Chondrocyte (in vitro differentiated cells): ENCODE results near the gene MATCAP1. TPM values are rescaled to one million over a fixed set of nuclear protein-coding genes. Genes with fewer than 3 reads are reported as not detected.

Experiments
- DNase-seq: peaks from one replicate; pipeline ENCODE4 v3.0.0; 2021; ENCODE audit warnings: mixed read lengths, low spot score
- H3K27ac Mint-ChIP-seq: one replicate; pipeline ENCODE4 v1.8.0; 2021; ENCODE audit warnings: mild to moderate bottlenecking, moderate library complexity, mixed read lengths; ENCODE audit not compliant: unreplicated experiment
- H3K27me3 Mint-ChIP-seq: 2 replicates; pipeline ENCODE4 v1.8.0; 2021; ENCODE audit warnings: low read depth, mixed read lengths
- H3K36me3 Mint-ChIP-seq: 2 replicates; pipeline ENCODE4 v1.8.0; 2021; ENCODE audit warnings: low read depth, mixed read lengths
- H3K4me1 Mint-ChIP-seq: 2 replicates; pipeline ENCODE4 v1.8.0; 2021; ENCODE audit warnings: low read depth, mild to moderate bottlenecking, mixed read lengths
- H3K4me3 Mint-ChIP-seq: one replicate; pipeline ENCODE4 v1.8.0; 2021; ENCODE audit warnings: mild to moderate bottlenecking, moderate library complexity, mixed read lengths; ENCODE audit not compliant: unreplicated experiment
- H3K9me3 Mint-ChIP-seq: 2 replicates; pipeline ENCODE4 v1.8.0; 2021; ENCODE audit warnings: low read depth, mixed read lengths
- CTCF ChIP-seq: fragments of 200-600 bp; sonication (generic); IDR thresholded peaks from 2 replicates; pipeline ENCODE4 v1.5.0; 2021; ENCODE audit warnings: antibody characterized with exemption, mild to moderate bottlenecking, moderate library complexity
- total RNA-seq: library from RNA; stranded (reverse); gene quantifications from 3 replicates; pipeline ENCODE4 v1.2.1, GENCODE V29; 2021

The MATCAP1 gene
- total RNA-seq, 1 donor from 2014 or later, result 29.9 TPM

GRCh38 chr16:67146523-67147357 is 37.0 kb downstream of the MATCAP1 start:
- DNase-seq, result peak; percentile 67
- peaks cover 21% of the 10 kb centered on the region for H3K4me1 Mint-ChIP-seq
- H3K4me3 Mint-ChIP-seq, result no peak overlapping the region
- no peaks in the 10 kb centered on the region for H3K9me3 Mint-ChIP-seq
- peaks cover 19% of the 10 kb centered on the region for H3K36me3 Mint-ChIP-seq
- peak overlapping the region; percentile 24 for H3K27ac Mint-ChIP-seq
- TF ChIP-seq CTCF, result no peak
- H3K27me3 Mint-ChIP-seq, result no peaks in the 10 kb centered on the region

- Mint-ChIP-seq H3K9me3 (no peaks in the 10 kb centered on the region), H3K27me3 (no peaks in the 10 kb centered on the region), H3K27ac (no peak overlapping the region), H3K36me3 (peaks cover 23% of the 10 kb centered on the region), H3K4me1 (peaks cover 13% of the 10 kb centered on the region), H3K4me3 (no peak overlapping the region)
- DNase-seq, result peak; percentile 55
- TF ChIP-seq CTCF, result no peak
These were observed 38.0 kb downstream of the MATCAP1 start for GRCh38 chr16:67145746-67146145.

- Mint-ChIP-seq H3K9me3 (no peaks in the 10 kb centered on the region), H3K4me3 (no peak overlapping the region), H3K27ac (no peak overlapping the region), H3K36me3 (peaks cover 31% of the 10 kb centered on the region), H3K4me1 (peaks cover 13% of the 10 kb centered on the region), H3K27me3 (no peaks in the 10 kb centered on the region)
- no peak for TF ChIP-seq CTCF
- peak; percentile 24 for DNase-seq
These were observed 38.8 kb downstream of the MATCAP1 start for GRCh38 chr16:67144943-67145342.

- Mint-ChIP-seq H3K4me1 (peaks cover 4% of the 10 kb centered on the region), H3K27me3 (no peaks in the 10 kb centered on the region), H3K36me3 (peaks cover 27% of the 10 kb centered on the region), H3K9me3 (no peaks in the 10 kb centered on the region), H3K4me3 (no peak overlapping the region), H3K27ac (no peak overlapping the region)
- no peak for TF ChIP-seq CTCF
- no peak for DNase-seq
These were observed 41.4 kb downstream of the MATCAP1 start for GRCh38 chr16:67142342-67142741.

- no peak overlapping the region for H3K4me3 Mint-ChIP-seq
- no peak for TF ChIP-seq CTCF
- no peak for DNase-seq
- no peak overlapping the region for H3K27ac Mint-ChIP-seq
- H3K27me3 Mint-ChIP-seq, result no peaks in the 10 kb centered on the region
- peaks cover 4% of the 10 kb centered on the region for H3K4me1 Mint-ChIP-seq
- peaks cover 28% of the 10 kb centered on the region for H3K36me3 Mint-ChIP-seq
- no peaks in the 10 kb centered on the region for H3K9me3 Mint-ChIP-seq
These were observed 42.4 kb downstream of the MATCAP1 start for GRCh38 chr16:67141391-67141790.
